Choroid plexus epithelial cell (primary cell): ENCODE data around the gene SAMSN1.

ENCODE experiments used
- DNase-seq: peaks from one replicate; pipeline ENCODE4 v3.0.0-alpha.2; 2010; ENCODE audit warnings: low read depth
- H3K4me3 ChIP-seq: 2 replicates; pipeline ENCODE4 v1.5.1; 2011; ENCODE audit warnings: low read depth, mild to moderate bottlenecking, control low read depth, low read length, moderate library complexity
- TF ChIP-seq, protein P1 (sequence below): conservative IDR thresholded peaks from 2 replicates; pipeline ENCODE4 v1.5.1; 2011; ENCODE audit warnings: low read depth, mild to moderate bottlenecking, control low read depth, inconsistent platforms, low read length, moderate library complexity

SAMSN1 gene

GRCh38 chr21:14531757-14532316 lies 14.3 kb downstream of the SAMSN1 start:
- no peak overlapping the region for H3K4me3 ChIP-seq
- TF ChIP-seq, protein P1, sequence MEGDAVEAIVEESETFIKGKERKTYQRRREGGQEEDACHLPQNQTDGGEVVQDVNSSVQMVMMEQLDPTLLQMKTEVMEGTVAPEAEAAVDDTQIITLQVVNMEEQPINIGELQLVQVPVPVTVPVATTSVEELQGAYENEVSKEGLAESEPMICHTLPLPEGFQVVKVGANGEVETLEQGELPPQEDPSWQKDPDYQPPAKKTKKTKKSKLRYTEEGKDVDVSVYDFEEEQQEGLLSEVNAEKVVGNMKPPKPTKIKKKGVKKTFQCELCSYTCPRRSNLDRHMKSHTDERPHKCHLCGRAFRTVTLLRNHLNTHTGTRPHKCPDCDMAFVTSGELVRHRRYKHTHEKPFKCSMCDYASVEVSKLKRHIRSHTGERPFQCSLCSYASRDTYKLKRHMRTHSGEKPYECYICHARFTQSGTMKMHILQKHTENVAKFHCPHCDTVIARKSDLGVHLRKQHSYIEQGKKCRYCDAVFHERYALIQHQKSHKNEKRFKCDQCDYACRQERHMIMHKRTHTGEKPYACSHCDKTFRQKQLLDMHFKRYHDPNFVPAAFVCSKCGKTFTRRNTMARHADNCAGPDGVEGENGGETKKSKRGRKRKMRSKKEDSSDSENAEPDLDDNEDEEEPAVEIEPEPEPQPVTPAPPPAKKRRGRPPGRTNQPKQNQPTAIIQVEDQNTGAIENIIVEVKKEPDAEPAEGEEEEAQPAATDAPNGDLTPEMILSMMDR, result no peak
- DNase-seq, result no peak

- H3K4me3 ChIP-seq, result no peak overlapping the region
- TF ChIP-seq, protein P1, result no peak
- no peak for DNase-seq
Measured at GRCh38 chr21:14530592-14530991, 15.5 kb downstream of the SAMSN1 start.

DNA sequence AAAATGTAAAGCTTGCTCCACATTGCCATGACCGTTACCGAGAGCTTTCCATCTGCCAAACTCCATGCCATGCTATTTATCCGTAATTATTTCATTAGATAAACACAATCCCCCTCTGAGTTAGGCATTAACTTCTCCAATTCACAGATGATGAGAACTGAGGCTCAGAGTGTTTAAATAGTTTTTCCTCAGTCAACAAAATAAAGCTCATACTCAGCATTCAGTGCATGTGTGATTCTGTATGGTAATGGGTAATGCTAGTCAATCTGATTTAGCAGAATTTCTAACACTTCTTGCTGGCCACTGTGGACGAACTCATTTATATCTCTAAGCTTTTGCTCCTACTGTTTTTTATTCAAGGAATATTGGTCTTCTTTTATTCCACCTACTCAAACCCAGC lies 17.3 kb downstream of the SAMSN1 start:
- TF ChIP-seq, protein P1, result no peak
- H3K4me3 ChIP-seq, result no peak overlapping the region
- no peak for DNase-seq

DNA sequence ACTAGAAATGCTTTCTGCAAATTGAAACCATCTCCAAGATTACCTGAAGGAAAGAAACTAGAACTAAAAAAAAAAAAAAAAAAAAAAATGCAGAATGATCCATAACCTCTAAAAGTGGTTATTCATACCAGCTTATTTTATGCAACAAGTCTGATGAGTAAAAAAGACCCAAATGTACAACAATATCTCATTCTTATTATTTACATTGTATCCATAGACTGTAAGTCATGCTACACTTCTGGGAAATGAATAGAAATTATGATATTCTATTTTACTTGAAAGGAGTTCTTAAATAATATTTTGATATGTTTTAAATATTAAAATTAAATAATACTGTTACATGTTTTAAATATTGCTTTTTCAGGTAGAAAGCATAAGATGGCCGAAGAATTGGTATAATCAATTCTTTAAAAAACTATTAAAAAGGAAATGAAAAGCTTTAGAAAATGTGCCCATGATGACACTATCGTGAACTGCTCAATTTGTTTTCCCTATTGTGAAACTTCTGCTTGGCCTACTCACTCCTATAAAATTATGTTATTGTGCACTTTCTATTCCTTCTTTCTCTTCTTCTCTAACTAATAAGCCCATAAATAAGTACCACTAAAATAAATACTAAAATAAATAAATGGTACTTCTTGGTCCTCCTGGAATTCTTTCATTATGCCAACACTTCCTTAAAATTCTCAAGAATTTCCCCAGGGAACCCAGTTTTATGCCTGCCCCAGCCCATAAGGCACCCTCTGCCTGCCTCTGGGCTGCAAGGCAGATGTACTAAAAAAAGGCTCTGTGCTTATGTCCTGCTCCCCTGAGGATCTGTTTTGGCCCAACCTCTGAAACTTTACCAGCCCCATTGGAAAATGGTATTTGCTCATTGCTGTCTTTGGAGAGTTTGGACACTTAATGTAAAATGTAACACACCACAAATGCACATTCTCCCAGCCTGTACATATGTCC lies 18.1 kb downstream of the SAMSN1 start:
- DNase-seq, result no peak
- H3K4me3 ChIP-seq, result no peak overlapping the region
- TF ChIP-seq, protein P1, result no peak

DNA sequence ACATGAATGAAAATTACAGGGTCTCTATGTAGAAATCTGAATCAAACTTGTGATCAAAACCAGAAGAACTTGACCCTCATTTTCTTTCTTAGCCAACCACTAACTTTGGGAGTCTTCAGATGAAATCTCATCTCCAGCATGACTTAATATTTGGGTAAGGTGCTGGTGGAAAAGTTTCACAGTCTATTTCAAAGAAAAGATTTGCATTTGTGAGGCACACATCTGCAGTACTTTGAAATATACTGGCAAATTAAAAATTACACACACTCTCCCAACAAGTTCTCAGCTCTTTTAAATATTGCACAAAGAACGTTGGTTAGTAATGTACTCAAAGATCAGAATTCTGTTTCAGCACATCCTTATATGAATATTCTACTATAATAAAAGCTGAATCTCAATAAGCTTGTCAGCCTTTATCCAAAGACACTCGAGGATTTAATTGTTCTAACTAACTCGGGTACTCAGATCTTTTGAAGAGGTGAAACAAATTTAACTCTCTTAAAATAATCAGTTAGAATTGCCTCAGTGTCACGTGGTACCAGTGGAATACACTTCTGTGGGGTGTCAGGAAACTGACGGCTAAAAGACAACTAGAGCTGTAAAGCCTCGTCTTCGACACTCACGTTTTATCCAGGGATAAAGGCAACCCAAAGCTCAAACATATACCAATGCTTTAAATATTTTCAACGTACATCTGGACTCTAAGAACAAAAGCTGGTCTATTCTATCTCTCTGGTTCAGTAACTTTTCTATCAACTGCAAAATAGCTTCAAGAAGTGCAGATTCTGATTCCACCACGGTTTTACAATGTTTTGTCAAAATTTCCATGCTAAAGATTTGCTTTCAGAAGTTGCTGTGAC lies 19.0 kb downstream of the SAMSN1 start:
- no peak overlapping the region for H3K4me3 ChIP-seq
- DNase-seq, result no peak
- TF ChIP-seq, protein P1, result no peak

DNA sequence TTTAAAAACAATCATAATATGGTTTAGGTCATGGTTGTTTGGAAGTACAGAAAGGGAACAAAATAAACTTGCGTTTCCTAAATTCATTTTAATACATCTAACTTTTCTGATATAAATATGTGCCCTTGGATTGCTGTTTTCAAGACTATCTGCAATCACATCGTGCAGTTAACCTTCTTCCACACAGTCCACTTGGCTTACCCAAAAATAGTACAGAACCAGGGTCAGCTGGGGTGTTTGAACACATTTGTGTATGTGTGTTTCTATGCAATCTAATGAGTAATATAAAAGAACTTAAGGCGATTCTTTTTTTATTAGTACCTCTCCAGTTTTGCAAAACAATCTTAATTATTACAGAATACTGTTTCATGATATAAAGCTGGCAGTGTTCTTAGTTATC lies 19.9 kb downstream of the SAMSN1 start:
- no peak overlapping the region for H3K4me3 ChIP-seq
- TF ChIP-seq, protein P1, result no peak
- DNase-seq, result no peak
